Hematopoietic multipotent progenitor cell treated with erythropoietin and hydrocortisone succinate and interleukin-3 and kit ligand, for 17 days (in vitro differentiated cells): Measurements from ENCODE around the gene LENEP.

Experiments
- DNase-seq: peaks from one replicate; pipeline ENCODE4 v3.0.0-alpha.2; 2015; ENCODE audit warnings: low spot score

LENEP gene

DNA sequence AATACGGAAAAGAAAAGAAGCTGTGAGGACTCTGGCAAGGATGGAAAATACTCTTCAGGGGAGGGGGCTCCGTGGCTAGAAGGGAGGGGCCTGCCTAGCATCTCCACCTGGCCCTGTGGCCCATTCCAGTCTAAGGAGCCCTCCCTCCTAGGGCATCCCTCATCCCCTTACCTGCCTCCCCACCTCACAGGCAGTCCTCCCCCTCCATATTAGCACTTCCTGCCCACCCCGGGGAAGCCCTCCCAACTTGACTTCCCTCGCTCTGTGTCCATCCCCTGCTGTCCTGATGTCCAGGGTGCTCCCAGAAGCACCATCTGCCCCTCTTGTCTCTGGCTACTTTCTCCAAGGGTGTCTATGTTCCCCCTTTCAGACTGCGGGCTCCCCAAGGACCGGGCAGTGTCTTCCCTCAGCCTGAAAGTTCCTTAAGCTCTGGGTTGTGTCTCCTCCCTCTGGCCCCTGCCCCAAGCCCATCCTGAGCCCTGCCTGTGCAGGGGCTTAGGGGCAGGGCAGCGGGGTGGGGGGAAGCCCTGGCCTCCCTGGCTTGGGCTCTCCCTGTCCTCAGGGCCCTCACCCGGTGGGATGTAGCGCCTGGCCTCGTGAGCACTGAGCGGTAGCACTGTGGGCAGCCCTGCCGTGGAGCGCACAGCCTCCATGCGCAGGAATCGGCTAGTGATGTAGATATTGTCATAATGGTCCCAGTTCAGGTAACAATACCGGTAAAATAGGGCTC is 36.3 kb downstream of the LENEP start:
- no peak for DNase-seq

DNA sequence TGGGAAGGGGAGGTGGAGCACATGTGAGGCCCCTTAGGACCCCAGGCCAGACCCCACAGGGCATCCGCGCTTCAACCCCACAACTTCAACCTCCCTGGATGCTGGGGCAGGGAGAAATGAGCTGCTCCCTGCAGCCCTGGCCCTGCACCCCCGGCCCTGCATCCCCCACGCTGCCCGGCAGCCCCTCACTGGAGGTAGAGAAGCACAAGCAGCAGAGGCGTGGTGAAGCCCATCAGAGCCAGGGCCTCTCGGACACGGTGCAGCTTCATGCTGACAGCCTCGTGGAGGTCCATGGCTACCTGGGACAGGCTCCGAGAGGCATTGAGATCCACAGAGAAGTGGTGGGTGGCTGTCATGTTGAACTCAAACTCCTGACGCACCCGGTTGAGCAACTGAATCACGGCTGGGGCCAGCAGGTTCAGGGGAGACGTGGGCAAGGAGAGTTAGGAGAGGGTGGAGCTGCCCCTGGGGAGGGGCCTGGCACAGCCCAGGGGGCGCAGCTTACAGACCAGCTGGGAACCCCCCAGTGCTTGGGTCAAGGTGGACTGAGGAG is 36.9 kb downstream of the LENEP start:
- no peak for DNase-seq

DNA sequence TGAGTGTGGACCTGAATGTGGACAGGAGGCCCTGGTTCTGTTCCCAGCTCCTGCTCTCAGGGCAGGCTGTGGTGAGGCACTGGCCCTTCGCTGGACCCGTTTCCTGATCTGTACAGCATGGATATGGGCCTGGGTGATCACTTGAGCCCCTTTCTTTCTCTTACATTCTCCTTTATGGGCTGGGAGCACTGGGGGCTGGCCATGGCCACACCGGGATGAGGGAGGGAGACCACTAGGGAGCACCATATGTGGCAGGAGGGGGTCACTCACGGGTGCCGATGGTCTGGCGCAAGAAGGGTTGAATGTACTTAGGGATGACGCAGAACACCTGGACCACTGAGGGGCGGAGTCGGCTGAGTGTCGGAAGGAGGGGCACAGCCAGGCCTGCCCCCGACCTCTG is 37.5 kb downstream of the LENEP start:
- DNase-seq, result no peak

DNA sequence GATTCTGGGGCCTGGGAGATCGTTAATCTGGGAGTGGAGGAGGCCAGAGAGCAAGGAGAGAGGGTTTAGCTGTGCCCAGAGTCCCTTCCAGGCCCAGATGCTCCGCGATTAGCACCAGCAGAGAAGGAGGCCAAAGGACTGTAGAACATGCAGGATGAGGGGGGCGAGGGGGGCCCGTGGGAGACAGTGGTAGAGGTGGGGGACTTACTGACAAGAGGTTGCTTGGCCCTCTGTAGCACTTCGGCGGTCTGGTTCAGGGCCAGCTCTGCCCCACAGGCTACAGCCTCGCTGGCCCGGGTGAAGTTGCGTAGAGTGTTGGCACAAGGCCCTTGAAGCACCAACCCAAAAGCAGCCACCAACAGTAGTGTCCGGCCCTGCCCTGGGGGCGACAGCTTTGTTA is 39.5 kb downstream of the LENEP start:
- no peak for DNase-seq

DNA sequence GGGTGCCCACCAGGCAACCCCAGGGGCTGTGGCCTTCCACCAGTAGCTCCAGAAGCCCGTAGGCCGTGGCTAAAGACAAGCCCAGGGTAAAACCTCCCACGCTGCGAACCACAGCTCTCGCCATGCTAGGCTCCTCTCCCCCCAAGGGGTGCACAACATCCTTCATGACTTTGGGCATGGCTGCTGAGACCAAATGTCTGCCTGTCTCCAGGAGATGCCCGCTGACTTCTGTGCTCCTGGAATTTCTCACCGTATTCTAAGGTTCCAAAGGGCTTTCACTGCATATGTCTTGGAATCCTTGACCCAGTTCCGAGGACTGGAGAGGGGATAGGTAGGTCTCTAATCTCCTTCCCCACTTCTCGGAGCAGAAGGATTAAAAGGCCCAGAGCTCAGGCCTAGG is 40.1 kb downstream of the LENEP start, which contains the start of the genes DCST1 and DCST2:
TSS of gene DCST1 (plus strand) at position 301 of the 400 bp plus-strand sequence. CDS start 213 bp downstream, outside the sequence.
TSS of gene DCST2 (minus strand) at position 258 of the 400 bp plus-strand sequence. CDS start at position 178, 80 bp downstream.
- DNase-seq, result no peak

DNA sequence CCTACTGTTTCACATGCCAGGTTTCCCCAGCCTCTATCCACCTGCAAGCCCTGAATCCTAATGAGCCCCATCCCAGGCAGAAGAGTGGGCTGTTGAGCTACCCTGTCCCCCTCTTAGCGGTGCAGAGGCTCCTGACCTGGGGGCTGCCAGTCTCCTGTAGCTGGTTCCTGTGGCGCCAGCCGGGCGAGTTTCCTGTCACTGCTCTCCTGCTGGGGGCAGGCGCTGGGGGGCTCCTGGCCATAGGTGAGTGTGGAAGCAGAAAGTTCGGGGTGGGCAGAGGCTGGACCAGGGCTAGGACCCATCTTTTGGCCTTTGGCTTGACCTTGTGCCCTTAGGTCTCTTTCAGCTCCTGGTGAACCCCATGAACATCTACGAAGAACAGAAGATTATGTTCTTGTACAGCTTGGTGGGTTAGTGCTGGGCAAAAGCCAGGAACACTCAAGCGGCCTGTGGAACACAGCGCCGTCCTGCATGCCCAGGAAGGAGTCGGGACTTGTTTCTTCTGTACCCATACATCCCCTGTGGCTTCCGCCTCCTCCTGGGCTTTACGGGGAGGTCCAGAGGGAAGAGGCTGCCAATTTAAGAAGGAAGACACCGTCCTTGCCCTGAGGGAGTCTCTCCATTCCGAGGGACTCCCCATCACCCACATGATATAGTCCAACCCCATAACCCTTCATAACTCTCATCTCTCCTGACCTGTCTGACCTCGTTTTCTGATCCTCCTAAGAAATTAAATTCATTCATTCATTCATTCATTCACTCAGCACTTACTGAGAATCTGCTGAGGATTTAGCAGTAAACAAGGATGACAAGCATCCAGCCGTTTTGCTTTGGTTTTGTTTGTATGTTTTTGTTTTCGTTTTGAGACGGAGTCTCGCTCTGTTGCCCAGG is 41.2 kb downstream of the LENEP start:
- no peak for DNase-seq

DNA sequence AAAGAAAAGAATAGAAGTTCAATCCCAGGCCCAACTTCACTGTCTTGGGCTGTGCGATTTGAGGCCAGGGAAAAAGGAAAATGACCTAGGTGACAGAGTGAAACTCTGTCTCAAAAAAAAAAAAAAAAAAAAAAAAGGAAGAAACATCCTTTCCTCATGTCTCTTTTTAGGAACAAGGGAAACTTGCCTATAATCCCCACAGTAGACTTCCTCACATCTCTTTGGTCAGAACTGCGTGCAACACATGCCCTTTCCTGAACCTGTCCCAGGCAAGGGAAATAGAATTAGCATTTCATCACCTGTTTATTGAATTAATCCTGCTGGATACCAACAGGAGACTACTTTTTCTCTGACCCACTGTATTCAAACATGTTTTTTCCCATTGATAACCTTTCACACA is 42.5 kb downstream of the LENEP start:
- no peak for DNase-seq

DNA sequence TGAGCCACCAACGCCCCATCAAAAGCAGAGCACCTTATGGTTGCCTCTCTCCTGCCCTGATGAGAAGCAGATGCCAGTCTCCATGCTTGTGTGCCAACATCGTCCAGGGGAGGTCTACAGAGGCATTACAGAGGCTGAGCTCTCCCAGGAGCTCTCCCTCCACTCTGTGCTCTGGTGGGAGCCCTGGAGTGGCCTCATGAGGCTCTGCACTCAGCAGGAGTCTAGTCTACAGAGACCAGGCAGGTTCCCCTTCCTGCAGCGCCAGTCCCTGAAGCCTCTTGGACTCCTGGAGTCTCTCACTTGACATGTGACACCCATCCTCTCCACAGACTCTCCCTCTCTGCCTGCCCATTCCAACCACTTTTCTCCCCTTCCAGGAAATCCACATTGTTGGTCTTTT is 43.7 kb downstream of the LENEP start:
- DNase-seq, result no peak

DNA sequence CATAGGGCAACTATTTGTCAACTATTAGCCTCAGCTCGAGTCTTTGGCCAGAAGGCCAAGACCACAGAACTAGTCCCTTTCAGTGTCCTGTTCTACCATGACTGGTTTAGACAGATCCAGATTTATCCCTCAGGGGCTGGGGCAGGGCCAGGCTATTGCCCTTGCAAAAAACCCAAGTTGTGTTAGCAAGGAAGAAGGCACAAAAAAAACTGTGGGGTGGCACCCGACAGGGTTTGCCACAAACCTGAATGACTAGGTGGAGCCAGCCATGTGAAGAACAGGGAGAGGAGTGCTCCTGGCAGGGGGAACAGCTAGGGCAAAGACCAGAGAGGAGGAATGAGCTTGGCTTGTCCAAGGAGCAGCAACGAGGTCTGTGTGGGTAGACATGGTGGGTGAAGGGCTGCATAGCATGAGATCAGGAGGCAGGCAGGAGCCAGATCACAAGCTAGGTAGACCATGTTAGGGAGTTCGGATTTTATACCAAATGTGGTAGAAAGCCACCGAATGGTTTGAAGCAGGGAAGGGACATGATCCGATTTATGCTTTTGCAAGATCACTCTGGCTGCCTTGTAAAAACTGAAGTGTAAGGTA is 44.6 kb downstream of the LENEP start:
- no peak for DNase-seq

DNA sequence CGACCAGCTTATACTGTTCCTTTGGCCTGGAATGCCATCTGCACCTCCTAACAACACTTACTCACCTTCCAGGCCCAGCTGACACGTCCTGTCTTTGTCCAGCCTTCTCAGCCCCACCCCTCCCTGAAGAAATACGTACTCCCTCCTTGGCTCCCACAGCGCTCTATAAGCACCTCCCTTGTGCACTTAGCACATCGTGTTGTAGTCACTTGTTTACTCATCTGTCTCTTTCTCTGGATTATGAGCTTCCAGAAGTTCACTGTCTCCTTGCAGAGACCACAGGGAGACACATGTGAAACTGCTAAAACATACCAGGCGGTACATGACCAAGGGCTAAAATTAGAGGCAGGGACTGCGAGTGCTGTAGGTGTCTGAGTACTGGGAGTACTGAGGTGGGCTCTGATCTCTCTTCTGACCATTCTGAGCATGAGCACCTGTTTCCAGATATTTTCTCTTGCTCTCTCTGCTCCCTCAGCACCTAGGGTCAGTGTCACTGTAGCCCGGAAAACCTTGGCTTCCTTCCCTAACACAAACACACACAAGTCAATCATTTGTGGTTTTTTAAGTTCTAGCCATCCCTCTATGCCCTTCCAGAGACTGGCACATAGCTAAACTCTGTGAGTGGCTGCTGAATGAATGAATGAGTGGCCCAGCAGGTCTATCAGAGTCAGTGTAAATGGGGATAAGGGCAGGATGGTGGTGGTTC is 45.4 kb downstream of the LENEP start:
- DNase-seq, result no peak

DNA sequence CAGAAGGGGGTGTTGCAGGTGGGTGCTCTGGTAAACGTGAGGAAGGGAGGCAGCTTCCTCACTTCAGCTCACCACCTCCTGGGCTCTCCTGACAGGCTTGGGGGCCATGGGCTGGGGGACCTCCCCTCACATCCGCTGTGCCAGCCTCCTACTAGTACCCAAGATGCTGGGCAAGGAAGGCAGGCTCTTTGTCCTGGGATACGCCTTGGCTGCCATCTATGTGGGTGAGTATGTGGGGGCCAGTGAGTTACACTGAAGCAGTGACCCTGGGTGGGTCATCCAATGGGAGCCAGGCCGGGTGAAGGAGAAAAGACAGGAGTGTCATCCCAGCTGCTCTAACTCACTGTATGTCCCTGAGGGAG is 45.9 kb downstream of the LENEP start:
- DNase-seq, result no peak

DNA sequence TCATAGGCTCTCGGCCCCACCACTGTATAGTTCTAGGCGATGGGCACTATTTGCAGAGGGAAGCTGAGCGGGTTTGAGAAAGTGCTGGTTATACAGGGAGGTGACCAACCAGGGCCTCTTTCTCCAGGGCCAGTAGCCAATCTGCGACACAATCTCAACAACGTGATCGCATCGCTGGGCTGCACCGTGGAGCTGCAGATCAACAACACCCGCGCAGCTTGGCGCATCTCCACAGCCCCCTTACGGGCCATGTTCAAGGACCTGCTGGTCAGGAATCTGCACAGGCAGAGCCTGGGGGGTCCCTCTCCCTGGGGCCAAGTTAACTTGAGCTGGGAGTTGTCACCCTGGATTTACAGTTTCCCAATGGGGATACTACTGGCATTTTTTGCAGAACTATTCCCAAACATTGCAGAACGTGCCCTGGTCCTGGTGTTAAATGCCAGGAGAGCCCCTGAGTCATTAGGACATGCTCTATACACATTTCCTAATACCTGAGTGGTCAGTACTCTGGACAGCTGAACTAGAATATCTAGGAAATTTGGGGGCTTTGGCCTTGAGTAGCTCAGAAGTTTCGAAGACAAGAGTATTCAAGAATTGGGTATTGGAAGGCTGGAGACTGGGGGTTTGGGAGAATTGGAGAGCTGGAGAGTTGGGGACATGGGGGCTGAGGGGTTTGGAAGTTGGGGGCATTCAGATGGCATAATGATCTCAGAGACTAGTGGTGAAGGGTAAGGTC is 47.1 kb downstream of the LENEP start:
- no peak for DNase-seq

DNA sequence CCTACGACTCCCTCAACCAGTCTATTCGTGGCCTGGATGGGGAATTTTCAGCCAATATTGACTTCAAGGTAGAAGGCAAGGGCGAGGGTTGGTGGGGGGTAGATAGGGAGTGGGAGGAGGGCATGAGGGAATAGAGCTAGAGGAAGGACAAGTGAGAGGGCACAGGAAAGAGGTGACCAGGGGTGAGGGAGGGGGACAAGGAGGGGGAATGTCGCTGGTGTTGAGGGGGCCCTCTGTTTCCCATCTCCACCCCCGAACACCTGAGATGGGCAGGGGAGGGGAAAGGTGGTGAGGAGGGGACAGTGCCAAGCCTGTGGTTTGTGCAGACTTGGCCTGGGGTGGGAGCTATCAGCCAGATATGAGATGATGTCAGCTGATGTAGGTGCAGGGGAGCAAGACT is 49.4 kb downstream of the LENEP start:
- DNase-seq, result no peak

DNA sequence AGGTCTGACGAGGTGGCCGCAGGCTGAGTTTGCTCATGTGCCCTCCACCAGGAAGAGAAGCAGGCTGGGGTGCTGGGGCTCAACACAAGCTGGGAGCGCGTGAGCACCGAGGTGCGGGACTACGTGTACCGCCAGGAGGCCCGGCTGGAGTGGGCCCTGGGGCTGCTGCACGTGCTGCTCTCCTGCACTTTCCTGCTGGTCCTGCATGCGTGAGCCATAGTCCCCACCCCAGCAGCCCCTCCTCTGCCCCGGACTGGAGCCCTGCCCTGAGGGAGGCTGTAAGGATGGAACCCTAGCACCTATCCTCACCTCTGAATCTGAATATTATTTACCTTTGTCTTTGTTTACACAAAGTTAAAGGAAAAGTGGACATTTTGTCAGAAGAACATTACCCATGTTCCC is 49.9 kb downstream of the LENEP start:
- no peak for DNase-seq

DNA sequence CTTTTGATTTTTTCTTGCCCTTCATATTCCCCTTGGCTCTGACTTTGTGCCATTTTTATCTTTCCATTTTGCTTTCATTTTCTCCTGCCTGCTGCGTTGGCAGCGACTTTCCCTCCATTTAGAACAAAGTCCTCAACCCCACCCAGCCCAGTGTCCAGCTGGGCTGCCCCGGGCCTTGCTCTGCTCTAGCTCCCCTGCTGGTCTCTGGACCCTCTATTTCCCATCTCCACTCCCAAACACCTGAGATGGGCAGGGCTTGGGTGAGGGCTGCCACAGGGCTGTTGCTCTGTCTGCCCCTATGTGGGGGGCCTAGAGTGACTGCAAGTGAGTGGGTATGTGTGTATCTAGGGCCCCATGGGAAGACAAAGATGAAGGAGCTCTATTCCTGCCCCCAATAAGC is 50.4 kb downstream of the LENEP start:
- DNase-seq, result no peak
